Suppressor macrophage (primary cell): ENCODE measurements around the gene PLEKHN1.
"Not testable (repeated sequence)": the region's sequence is repeated elsewhere in the genome, so short reads cannot be mapped to it uniquely, and the experiment has no call there.

Source experiments
- DNase-seq, 4 experiments: peaks; one replicate each; pipeline ENCODE4 v3.0.0-alpha.2; 2020 to 2022

The PLEKHN1 gene

GRCh38 chr1:975896-976683, 9.8 kb downstream of the PLEKHN1 start:
- DNase-seq = peak; percentile 66 to 82 (median 74)

GRCh38 chr1:976791-977190, 10.5 kb downstream of the PLEKHN1 start:
- not testable (repeated sequence) for DNase-seq

DNA sequence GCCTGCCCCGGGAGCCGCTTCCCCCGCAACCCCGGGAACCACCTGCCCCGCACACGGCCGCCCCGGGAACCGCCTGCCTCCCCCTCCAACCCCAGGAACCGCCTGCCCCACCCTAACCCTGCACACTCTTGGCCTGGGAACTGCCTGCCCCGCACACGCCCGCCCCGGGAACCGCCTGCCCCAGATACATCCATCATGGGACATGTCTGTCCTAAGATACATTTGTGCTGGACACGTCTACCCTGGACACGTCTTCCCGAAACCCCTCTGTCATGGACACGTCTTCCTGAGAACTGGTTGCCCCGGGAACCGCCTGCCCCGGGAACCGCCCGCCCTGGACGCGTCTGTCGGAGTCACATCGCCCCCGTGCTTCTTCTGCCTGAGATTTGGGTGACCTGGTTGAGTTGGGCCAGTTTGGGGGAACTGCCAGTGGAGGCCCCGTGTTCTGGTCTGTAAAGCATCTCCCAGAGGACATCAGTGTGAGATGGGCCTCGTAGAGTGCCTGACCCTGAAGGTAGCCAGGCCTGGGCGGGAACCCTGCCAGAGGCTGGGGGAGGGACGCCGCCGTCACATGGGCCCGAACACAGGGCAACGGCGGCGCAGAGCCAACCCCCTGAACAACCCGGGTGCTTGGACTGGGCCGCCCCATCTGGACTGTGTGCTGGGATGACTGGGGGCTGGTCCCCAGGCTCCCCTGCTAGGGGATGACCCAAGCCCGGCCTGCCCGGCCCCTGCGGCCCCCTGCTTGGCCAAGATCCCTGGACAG, 12.0 kb downstream of the PLEKHN1 start:
- DNase-seq = no peak

- DNase-seq = no peak
Measured at GRCh38 chr1:978835-979743, 12.8 kb downstream of the PLEKHN1 start.

GRCh38 chr1:979744-980072, 13.4 kb downstream of the PLEKHN1 start:
- peak in 1 of 4 experiments; percentile 1 for DNase-seq

DNA sequence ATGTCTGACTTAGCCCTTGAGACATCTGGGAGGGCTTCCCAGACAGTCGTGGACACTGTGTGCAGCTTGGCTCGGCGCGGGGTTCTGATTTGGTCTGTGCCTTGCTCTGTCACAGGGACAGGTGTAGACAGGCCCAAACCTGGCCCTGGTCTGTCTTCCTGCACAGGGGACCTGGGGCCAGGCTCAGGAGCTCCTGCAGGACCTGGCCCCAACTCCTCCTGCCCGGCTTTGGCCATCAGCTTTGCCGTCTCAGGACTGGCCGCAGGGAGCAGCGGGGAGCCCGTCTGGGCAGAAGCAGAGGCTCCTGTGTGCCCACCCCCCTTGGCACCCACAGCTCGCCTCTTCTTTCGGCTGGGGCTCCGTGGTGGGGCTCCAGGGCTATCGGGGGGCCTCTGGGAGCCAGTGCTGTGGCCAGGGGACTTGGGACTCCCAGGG, 13.9 kb downstream of the PLEKHN1 start:
- DNase-seq = peak in 1 of 4 experiments; percentile 1

GRCh38 chr1:980602-981395, 14.5 kb downstream of the PLEKHN1 start:
- peak in 1 of 4 experiments; percentile 3 for DNase-seq

DNA sequence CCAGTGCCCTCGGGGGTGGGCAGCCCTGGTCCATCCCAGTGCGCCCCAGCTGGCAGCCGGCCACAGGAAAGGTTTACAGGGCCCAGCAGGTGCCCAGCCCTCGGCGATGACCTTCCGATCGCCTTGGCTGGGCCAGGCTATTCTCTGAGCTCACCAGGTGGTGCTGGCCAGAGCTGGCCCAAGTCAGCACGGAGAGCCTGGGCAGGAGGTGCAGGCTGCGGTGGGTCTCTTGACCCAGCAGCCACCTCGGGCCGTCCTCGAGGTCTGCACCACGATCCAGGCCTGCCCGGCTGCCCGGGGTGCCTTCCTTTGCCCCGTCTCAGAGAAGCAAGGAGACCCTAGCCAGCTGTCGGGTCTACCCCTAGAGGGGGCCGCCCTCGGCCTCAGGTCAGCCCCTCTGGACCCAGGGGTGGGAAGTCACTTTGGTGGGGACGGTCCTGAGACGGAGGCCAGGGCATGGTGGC, 15.2 kb downstream of the PLEKHN1 start:
- peak in 1 of 4 experiments; percentile 1 for DNase-seq

DNA sequence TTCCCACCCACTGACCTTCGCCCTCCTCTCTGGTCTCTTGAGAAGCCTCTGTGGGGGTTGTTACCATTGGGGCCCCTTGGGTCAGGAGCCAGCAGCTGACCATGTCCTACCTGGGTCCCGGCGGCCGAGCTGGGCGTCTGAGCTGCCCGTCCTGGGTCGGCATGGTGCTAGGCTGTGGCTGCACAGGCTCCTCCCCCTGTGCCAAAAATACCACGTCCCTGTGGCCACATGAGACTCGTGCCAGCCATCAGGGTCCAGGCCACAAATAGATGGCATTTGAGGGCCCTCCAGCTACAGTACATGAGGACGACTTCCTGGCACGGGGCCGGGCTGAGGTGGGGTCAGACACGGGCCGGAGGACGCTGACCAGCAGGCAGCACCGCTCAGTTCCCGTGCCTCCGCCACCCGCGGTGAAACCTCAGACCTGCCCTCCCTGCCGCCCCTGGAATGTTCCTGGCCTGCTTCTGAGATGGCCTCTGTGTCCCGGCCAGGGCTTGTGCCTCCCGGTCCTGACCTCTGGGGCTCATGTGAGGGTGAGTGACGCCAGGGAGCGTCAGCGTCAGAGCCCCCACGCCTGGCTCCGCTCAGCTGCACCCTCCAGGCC, 15.8 kb downstream of the PLEKHN1 start, which contains the start of gene PERM1:
PERM1 (minus strand) TSS at position 139 of the 604 bp plus-strand sequence. CDS start 1,064 bp downstream, outside the sequence.
- no peak for DNase-seq

DNA sequence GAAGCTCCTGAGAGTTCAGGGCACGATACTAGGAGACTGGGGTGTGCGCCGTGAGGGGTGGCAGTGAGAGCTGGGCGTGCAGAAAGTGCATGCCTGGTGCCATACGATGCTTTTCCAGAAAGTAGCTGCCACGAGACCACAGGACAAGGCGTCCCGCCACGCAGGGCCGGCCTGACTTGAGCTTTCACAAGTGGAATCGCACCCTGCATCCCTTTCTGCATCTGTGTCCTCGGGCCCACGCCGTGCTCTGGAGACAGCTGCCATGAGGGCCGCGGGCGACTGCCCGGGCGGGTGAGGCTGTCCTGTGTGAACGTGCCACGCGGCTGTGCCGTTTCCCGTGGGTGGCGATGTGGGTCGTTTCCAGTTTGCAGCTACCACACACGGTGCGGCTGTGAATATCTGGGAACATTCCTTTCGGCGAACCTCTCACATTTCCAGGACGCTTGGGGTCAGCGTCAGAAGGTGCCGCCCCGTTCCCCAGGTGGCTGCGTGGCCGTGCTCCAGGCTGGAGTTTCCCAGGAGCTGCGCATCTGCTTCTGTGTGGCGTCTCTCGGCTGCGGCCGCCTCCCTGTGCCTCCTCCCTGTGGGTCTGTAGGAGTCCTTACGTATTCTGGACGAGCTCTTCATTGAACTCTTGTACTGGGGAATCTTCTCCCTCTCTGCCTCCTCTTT, 16.6 kb downstream of the PLEKHN1 start:
- peak in 1 of 4 experiments; percentile 1 for DNase-seq

DNA sequence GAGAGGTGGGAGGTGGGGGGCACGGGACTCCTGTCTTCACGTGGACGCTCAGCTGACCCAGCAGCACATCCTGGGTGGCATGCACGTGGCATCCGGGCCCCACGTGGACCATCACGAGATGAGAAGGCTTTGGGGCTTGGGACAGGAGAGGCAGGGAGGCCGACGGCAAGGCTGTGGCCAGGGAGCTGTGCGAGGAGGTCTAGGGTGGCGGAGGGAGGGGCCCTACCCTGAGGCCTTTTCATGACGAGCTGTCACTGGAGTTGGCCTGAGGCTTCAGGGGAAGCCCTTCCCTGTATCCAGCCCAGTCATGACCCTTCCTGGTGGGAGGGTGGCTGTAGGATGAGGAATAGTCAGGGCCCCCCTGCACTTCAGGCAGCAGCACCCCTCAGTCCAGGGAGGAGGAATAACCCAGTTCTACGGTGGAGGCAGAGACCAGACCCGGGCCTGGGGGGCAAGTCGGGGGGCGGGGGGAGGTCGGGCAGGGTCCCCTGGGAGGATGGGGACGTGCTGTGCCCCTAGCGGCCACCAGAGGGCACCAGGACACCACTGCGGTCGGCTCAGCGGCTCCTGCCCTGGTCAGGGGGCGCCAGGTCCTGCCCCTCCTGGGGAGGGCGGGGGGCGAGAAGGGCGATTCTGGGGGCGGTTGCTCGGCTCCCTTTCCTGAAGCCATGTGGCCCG, 17.7 kb downstream of the PLEKHN1 start:
- peak; percentile 39 to 72 (median 51) for DNase-seq

- no peak for DNase-seq
Measured at GRCh38 chr1:984476-984814, 18.2 kb downstream of the PLEKHN1 start.

- no peak for DNase-seq
Measured at GRCh38 chr1:985126-985525, 18.8 kb downstream of the PLEKHN1 start.

DNA sequence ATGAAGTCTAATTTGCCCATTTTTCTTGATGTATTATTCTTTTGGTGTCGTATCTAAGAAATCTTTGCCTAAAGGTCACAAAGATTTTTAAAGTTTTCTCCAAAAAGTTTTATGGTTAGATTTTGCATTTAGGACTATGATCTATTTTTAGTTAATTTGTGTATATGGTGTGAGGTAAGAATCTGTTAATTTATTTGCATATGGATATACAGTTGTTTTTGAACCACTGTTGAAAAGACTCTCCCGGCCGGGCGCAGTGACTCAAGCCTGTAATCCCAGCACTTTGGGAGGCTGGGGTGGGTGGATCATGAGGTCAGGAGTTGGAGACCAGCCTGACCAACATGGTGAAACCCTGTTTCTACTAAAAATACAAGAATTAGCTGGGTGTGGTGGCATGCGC, 21.8 kb downstream of the PLEKHN1 start:
- DNase-seq = not testable (repeated sequence)

GRCh38 chr1:991275-991674, 25.0 kb downstream of the PLEKHN1 start:
- not testable (repeated sequence) for DNase-seq

GRCh38 chr1:991895-992294, 25.6 kb downstream of the PLEKHN1 start:
- no peak for DNase-seq

GRCh38 chr1:992362-992761, 26.1 kb downstream of the PLEKHN1 start:
- DNase-seq = no peak

- no peak for DNase-seq
Measured at GRCh38 chr1:993379-993995, 27.2 kb downstream of the PLEKHN1 start.

GRCh38 chr1:994546-994945, 28.3 kb downstream of the PLEKHN1 start:
- DNase-seq = not testable (repeated sequence)
